Natural killer cell (primary cell): ENCODE results near the gene CFAP91. TPM values are rescaled to one million over a fixed set of nuclear protein-coding genes. Genes with fewer than 3 reads are reported as not detected.

ENCODE experiments used
- ATAC-seq, 3 donors: fragments of 150-1000 bp in 2 of 3; fragments of 200-7000 bp in 1 of 3; cut with Tn5 transposase; 1 replicate in 1 of 3; 2 replicates in 2 of 3; pipeline ENCODE4 v1.10.0; 2021; ENCODE audit warnings: mild to moderate bottlenecking in 2 of 3, moderate library complexity in 2 of 3
- DNase-seq, 2 donors: peaks; one replicate each; pipeline versions ENCODE4 v3.0.0 to v3.0.0-alpha.2; 2013 to 2021; ENCODE audit warnings: mixed read lengths in 1 of 2
- H3K27ac ChIP-seq: one replicate; pipeline ENCODE4 v1.5.1; 2013; ENCODE audit warnings: mild to moderate bottlenecking, low read length
- H3K27me3 ChIP-seq: one replicate; pipeline ENCODE4 v1.6.1; 2013; ENCODE audit warnings: low read length; ENCODE audit not compliant: control insufficient read depth, insufficient read depth
- H3K36me3 ChIP-seq: one replicate; pipeline ENCODE4 v1.6.1; 2013; ENCODE audit warnings: low read length; ENCODE audit not compliant: control insufficient read depth, insufficient read depth
- H3K4me1 ChIP-seq: one replicate; pipeline ENCODE4 v1.6.1; 2013; ENCODE audit warnings: low read length; ENCODE audit not compliant: control insufficient read depth, insufficient read depth
- H3K4me3 ChIP-seq: one replicate; pipeline ENCODE4 v1.5.1; 2013; ENCODE audit warnings: low read length
- H3K9me3 ChIP-seq: one replicate; pipeline ENCODE4 v1.6.1; 2013; ENCODE audit warnings: low read length; ENCODE audit not compliant: control insufficient read depth, insufficient read depth
- H3K27ac Mint-ChIP-seq, 2 donors: one replicate each; pipeline ENCODE4 v1.8.0; 2022; ENCODE audit warnings: mild to moderate bottlenecking in 2 of 2, mixed read lengths in 2 of 2, moderate library complexity in 1 of 2
- H3K27me3 Mint-ChIP-seq, 2 donors: one replicate each; pipeline ENCODE4 v1.8.0; 2022; ENCODE audit warnings: low read depth in 2 of 2, mixed read lengths in 2 of 2
- H3K36me3 Mint-ChIP-seq: one replicate; pipeline ENCODE4 v1.8.0; 2022; ENCODE audit warnings: mixed read lengths
- H3K4me1 Mint-ChIP-seq, 2 donors: one replicate each; pipeline ENCODE4 v1.8.0; 2022; ENCODE audit warnings: mixed read lengths in 2 of 2
- H3K4me3 Mint-ChIP-seq: one replicate; pipeline ENCODE4 v1.8.0; 2022; ENCODE audit warnings: mild to moderate bottlenecking, moderate library complexity, mixed read lengths
- H3K9me3 Mint-ChIP-seq, 2 donors: one replicate each; pipeline ENCODE4 v1.8.0; 2022; ENCODE audit warnings: mixed read lengths in 2 of 2
- CTCF ChIP-seq: fragments of 200-600 bp; IDR thresholded peaks from one replicate; pipeline ENCODE4 v1.8.0; 2022; ENCODE audit warnings: antibody characterized with exemption
- WGBS: methylation state at CpG from one replicate; pipeline ENCODE4 v1.1.7; 2013; ENCODE audit warnings: missing lambda C conversion rate; ENCODE audit not compliant: insufficient coverage; 5-methylcytosine and 5-hydroxymethylcytosine counted together
- intact Hi-C: fragments of 100-400 bp; cut with micrococcal nuclease; formaldehyde crosslinking; loops from one replicate; pipeline ENCODE4 v1.14.2; 2022
- total RNA-seq, 4 donors: library from RNA; stranded (reverse); fragments of 120-200 nt in 1 of 4; gene quantifications; one replicate each; pipeline versions ENCODE4 v1.2.3 to v1.2.4, GENCODE V29; 2013 to 2022

CFAP91 gene
- total RNA-seq, 3 donors from 2014 or later (not counting 1 experiment from before 2014, with no cell fraction given) = 0.14 TPM; not detected in 2

- Histone ChIP-seq H3K9me3 (no peaks in the 10 kb centered on the region), H3K4me3 (no peak overlapping the region), H3K27ac (peak overlapping the region; percentile 62), H3K4me1 (peaks cover 25% of the 10 kb centered on the region), H3K27me3 (peaks cover 6% of the 10 kb centered on the region), H3K36me3 (no peaks in the 10 kb centered on the region)
- Mint-ChIP-seq H3K27ac (peak overlapping the region; percentile 57 to 63), H3K36me3 (no peaks in the 10 kb centered on the region), H3K27me3 (peaks cover 6 to 7% of the 10 kb centered on the region in 2 donors), H3K4me3 (no peak overlapping the region), H3K9me3 (no peaks in the 10 kb centered on the region), H3K4me1 (peaks cover 26 to 27% of the 10 kb centered on the region in 2 donors)
- TF ChIP-seq CTCF = no peak
- intact Hi-C loops = no loop called here
- ATAC-seq = no peak
- peak in 1 of 2 donors; percentile 13 for DNase-seq
- 89% methylated on average over 14 of the region's 22 CpGs for WGBS
Measured at GRCh38 chr3:119700920-119701734, 1.7 kb upstream of the CFAP91 start.

GRCh38 chr3:119703820-119704531 lies 1.2 kb downstream of the CFAP91 start:
- H3K9me3 ChIP-seq = no peaks in the 10 kb centered on the region
- H3K36me3 Mint-ChIP-seq = no peaks in the 10 kb centered on the region
- H3K36me3 ChIP-seq = no peaks in the 10 kb centered on the region
- H3K4me3 Mint-ChIP-seq = peak overlapping the region; percentile 83
- peaks cover 6 to 7% of the 10 kb centered on the region in 2 donors for H3K27me3 Mint-ChIP-seq
- H3K4me1 ChIP-seq = peaks cover 25% of the 10 kb centered on the region
- peak overlapping the region in 1 of 2 donors; percentile 83 for H3K27ac Mint-ChIP-seq
- DNase-seq = no peak
- H3K4me1 Mint-ChIP-seq = peaks cover 26 to 27% of the 10 kb centered on the region in 2 donors
- H3K9me3 Mint-ChIP-seq = no peaks in the 10 kb centered on the region
- ATAC-seq = no peak
- H3K27me3 ChIP-seq = peaks cover 6% of the 10 kb centered on the region
- no peak overlapping the region for H3K27ac ChIP-seq
- intact Hi-C loops = loop anchor here (1.0 kb wide), 1 partner anchor 27 kb away; the partner anchor contains the start of gene COX17
- TF ChIP-seq CTCF = no peak
- 96% methylated on average over 7 of the region's 8 CpGs for WGBS
- H3K4me3 ChIP-seq = no peak overlapping the region

GRCh38 chr3:119715105-119715504 lies 12.3 kb downstream of the CFAP91 start:
- ATAC-seq (no peak), DNase-seq (no peak)
- peaks cover 7 to 8% of the 10 kb centered on the region in 2 donors for H3K27me3 Mint-ChIP-seq
- no peak for TF ChIP-seq CTCF
- H3K36me3 ChIP-seq = no peaks in the 10 kb centered on the region
- 92% methylated on average over 1 of the region's 2 CpGs for WGBS
- H3K4me1 ChIP-seq = no peaks in the 10 kb centered on the region
- H3K4me1 Mint-ChIP-seq = no peaks in the 10 kb centered on the region
- no peak overlapping the region for H3K4me3 Mint-ChIP-seq
- no peak overlapping the region for H3K27ac Mint-ChIP-seq
- intact Hi-C loops = no loop called here
- no peak overlapping the region for H3K4me3 ChIP-seq
- no peaks in the 10 kb centered on the region for H3K9me3 ChIP-seq
- no peaks in the 10 kb centered on the region for H3K9me3 Mint-ChIP-seq
- no peaks in the 10 kb centered on the region for H3K27me3 ChIP-seq
- H3K36me3 Mint-ChIP-seq = no peaks in the 10 kb centered on the region
- H3K27ac ChIP-seq = no peak overlapping the region
